ENCODE results near the gene MTMR6.
A peak's percentile ranks its signal among the peaks of the same experiment; 100 is the strongest.

The MTMR6 gene

GRCh38 chr13:25301347-25302113, 14.2 kb upstream of the MTMR6 start, which contains the start of gene NUP58:
NUP58 (plus strand) TSS chr13:25301625; CDS start chr13:25301774, 149 bp downstream.
- 0 out of 2 replicates have a peak, but pooled peaks cover 4% of the 10 kb centered on the region for H3K4me1 ChIP-seq (ENCODE audit: low read length)
- H3K27me3 ChIP-seq (replicated peaks; ENCODE audit: insufficient read depth, low read length), result no peaks in the 10 kb centered on the region
- no peaks in the 10 kb centered on the region for H3K9me3 ChIP-seq (replicated peaks; ENCODE audit: insufficient read depth, low read length)
- peaks cover 46% of the 10 kb centered on the region for H3K79me2 ChIP-seq (ENCODE audit: low read length)
- peak within 1 kb of the TSS; percentile 97 for H2AFZ ChIP-seq (ENCODE audit: low read length)
- TF ChIP-seq EZH2phosphoT487 (IDR thresholded peaks at IDR 0.05; ENCODE audit: low read length) (no peak), EZH2 (optimal IDR thresholded peaks at IDR 0.05; ENCODE audit: low read depth, low read length) (no peak)
- TF ChIP-seq, protein P1, sequence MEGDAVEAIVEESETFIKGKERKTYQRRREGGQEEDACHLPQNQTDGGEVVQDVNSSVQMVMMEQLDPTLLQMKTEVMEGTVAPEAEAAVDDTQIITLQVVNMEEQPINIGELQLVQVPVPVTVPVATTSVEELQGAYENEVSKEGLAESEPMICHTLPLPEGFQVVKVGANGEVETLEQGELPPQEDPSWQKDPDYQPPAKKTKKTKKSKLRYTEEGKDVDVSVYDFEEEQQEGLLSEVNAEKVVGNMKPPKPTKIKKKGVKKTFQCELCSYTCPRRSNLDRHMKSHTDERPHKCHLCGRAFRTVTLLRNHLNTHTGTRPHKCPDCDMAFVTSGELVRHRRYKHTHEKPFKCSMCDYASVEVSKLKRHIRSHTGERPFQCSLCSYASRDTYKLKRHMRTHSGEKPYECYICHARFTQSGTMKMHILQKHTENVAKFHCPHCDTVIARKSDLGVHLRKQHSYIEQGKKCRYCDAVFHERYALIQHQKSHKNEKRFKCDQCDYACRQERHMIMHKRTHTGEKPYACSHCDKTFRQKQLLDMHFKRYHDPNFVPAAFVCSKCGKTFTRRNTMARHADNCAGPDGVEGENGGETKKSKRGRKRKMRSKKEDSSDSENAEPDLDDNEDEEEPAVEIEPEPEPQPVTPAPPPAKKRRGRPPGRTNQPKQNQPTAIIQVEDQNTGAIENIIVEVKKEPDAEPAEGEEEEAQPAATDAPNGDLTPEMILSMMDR (IDR thresholded peaks at IDR 0.05; ENCODE audit: low read length), result no peak
- no peaks in the 10 kb centered on the region for H3K36me3 ChIP-seq (replicated peaks; ENCODE audit: insufficient read depth, low read length)
- H3K27ac ChIP-seq (ENCODE audit: low read length), result peak within 1 kb of the TSS; percentile 82
- H4K20me1 ChIP-seq (ENCODE audit: insufficient read depth, low read length), result no peaks in the 10 kb centered on the region
- H3F3A ChIP-seq (ENCODE audit: insufficient read depth, low read length), result no peaks in the 10 kb centered on the region
- peak within 1 kb of the TSS; percentile 79 for H3K4me2 ChIP-seq (ENCODE audit: low read depth, low read length)
- H3K9me2 ChIP-seq (replicated peaks; ENCODE audit: insufficient read depth, low read length), result no peaks in the 10 kb centered on the region
- peak within 1 kb of the TSS; percentile 82 for H3K4me3 ChIP-seq (ENCODE audit: low read length)
- H3K9ac ChIP-seq (ENCODE audit: low read length), result peak within 1 kb of the TSS; percentile 83
- peak; percentile 89 for DNase-seq

- peak overlapping the region; percentile 29; the same call in 1 of the 2 replicates for H3K9ac ChIP-seq (ENCODE audit: low read length)
- no peak overlapping the region; the same call in 1 of the 2 replicates for H3K27ac ChIP-seq (ENCODE audit: low read length)
- DNase-seq, result no peak
Measured at GRCh38 chr13:25300861-25301346, 13.6 kb upstream of the MTMR6 start.

DNA sequence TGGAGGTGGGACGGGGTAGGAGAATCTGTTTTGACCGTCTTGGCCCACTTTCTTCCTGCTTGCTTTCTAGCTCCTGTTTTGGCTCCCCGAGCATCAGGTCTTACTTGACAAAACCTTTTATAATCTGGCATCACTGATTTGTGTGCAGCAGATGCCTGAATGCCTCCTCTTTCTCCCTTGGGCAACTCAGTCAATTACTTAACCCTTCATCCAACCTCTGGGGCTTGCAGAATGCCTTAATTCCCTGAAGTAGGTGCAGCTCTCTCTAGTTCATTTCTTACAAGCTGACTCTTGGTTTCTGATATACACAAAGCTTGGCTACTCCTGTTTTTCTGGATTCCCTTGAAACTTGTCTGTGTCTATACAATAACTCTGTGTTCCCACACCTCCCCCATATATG, 8.4 kb upstream of the MTMR6 start:
- TF ChIP-seq EZH2phosphoT487 (IDR thresholded peaks at IDR 0.05; ENCODE audit: low read length), result no peak
- TF ChIP-seq EZH2 (optimal IDR thresholded peaks at IDR 0.05; ENCODE audit: low read depth, low read length), result no peak
- TF ChIP-seq, protein P1 (IDR thresholded peaks at IDR 0.05; ENCODE audit: low read length), result no peak
- no peak overlapping the region for H3K9ac ChIP-seq (ENCODE audit: low read length)
- H3K4me2 ChIP-seq (ENCODE audit: low read depth, low read length), result no peak overlapping the region
- H3K27ac ChIP-seq (ENCODE audit: low read length), result no peak overlapping the region
- no peaks in the 10 kb centered on the region for H3K79me2 ChIP-seq (ENCODE audit: low read length)
- H3F3A ChIP-seq (ENCODE audit: insufficient read depth, low read length), result no peaks in the 10 kb centered on the region; the same call in 1 of the 2 replicates
- H3K4me3 ChIP-seq (ENCODE audit: low read length), result no peak overlapping the region
- no peaks in the 10 kb centered on the region for H4K20me1 ChIP-seq (ENCODE audit: insufficient read depth, low read length)
- H3K9me3 ChIP-seq (replicated peaks; ENCODE audit: insufficient read depth, low read length), result no peaks in the 10 kb centered on the region
- no peaks in the 10 kb centered on the region for H3K9me2 ChIP-seq (replicated peaks; ENCODE audit: insufficient read depth, low read length)
- H3K36me3 ChIP-seq (replicated peaks; ENCODE audit: insufficient read depth, low read length), result no peaks in the 10 kb centered on the region
- no peaks in the 10 kb centered on the region for H3K27me3 ChIP-seq (replicated peaks; ENCODE audit: insufficient read depth, low read length)
- DNase-seq, result no peak
- peaks cover 11% of the 10 kb centered on the region; the same call in 1 of the 2 replicates for H3K4me1 ChIP-seq (ENCODE audit: low read length)
- no peak overlapping the region for H2AFZ ChIP-seq (ENCODE audit: low read length)

More at GRCh38 chr13:25300861-25301346, 13.6 kb upstream of the MTMR6 start:
- H3K9me2 ChIP-seq (replicated peaks; ENCODE audit: insufficient read depth, low read length), result no peaks in the 10 kb centered on the region
- H3F3A ChIP-seq (ENCODE audit: insufficient read depth, low read length), result no peaks in the 10 kb centered on the region
- H2AFZ ChIP-seq (ENCODE audit: low read length), result peak overlapping the region; percentile 97
- H3K36me3 ChIP-seq (replicated peaks; ENCODE audit: insufficient read depth, low read length), result no peaks in the 10 kb centered on the region
- no peaks in the 10 kb centered on the region for H4K20me1 ChIP-seq (ENCODE audit: insufficient read depth, low read length)
- TF ChIP-seq EZH2phosphoT487 (IDR thresholded peaks at IDR 0.05; ENCODE audit: low read length) (no peak), EZH2 (optimal IDR thresholded peaks at IDR 0.05; ENCODE audit: low read depth, low read length) (no peak)
- TF ChIP-seq, protein P1 (IDR thresholded peaks at IDR 0.05; ENCODE audit: low read length), result no peak
- H3K4me1 ChIP-seq (ENCODE audit: low read length), result 0 out of 2 replicates have a peak, but pooled peaks cover 4% of the 10 kb centered on the region
- no peaks in the 10 kb centered on the region for H3K9me3 ChIP-seq (replicated peaks; ENCODE audit: insufficient read depth, low read length)
- H3K79me2 ChIP-seq (ENCODE audit: low read length), result peaks cover 42% of the 10 kb centered on the region
- peak overlapping the region; percentile 82 for H3K4me3 ChIP-seq (ENCODE audit: low read length)
- no peaks in the 10 kb centered on the region for H3K27me3 ChIP-seq (replicated peaks; ENCODE audit: insufficient read depth, low read length)
- H3K4me2 ChIP-seq (ENCODE audit: low read depth, low read length), result peak overlapping the region; percentile 79

Data from MM.1S (cell line).